NCI-H128 (cell line): ENCODE data around the gene VCY1B.
"Not testable (repeated sequence)": the region's sequence is repeated elsewhere in the genome, so short reads cannot be mapped to it uniquely, and the experiment has no call there.

Experiments
- DNase-seq: peaks from one replicate; lab custom pipeline; 2025; ENCODE audit not compliant: unreplicated experiment; lab: John Stamatoyannopoulos, UW

VCY1B gene

DNA sequence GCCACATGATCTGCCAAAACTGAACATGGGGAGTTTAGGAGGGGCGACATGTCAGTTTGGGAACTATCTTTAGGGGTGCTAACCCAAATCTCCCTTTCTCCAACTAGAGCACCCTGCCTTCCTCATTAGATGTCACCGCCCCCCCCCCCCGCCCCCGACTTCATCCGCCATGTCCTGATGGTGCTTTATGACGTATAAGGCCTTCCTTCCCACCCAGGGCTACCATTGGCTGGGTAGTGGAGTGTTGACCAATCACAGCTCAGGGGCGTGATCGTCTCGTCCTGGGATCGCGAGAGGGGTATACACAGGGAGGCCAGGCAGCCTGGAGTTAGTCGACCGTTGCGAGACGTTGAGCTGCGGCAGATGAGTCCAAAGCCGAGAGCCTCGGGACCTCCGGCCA lies at the start of gene VCY1B:
VCY1B (plus strand) TSS at position 301 of the 400 bp plus-strand sequence; CDS start at position 364, 63 bp downstream.
- not testable (repeated sequence) for DNase-seq

DNA sequence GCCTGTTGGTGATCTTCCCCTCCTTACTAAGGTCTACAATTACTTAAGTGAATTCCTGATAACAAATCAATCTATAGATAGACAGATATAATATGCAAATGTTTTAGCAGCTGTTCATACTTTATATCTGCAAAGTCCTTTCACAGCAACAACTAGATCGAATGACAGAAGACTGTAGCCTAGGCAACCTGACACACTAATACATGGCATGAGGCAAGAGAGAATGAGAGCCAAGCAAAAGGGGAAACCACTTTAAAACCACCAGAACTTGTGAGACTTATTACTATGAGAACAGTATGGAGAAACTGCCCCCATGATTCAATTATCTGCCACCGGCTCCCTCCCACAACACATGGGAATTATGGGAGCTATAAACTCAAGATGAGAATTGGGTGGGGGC lies 44.1 kb upstream of the VCY1B start:
- not testable (repeated sequence) for DNase-seq

- DNase-seq = not testable (repeated sequence)
These were observed 25.6 kb upstream of the VCY1B start for GRCh38 chrY:14030395-14030794.

- no peak for DNase-seq
These were observed 29.9 kb downstream of the VCY1B start for GRCh38 chrY:14085877-14086276.
